ENCODE data around the gene LRRC7.
"Not testable (repeated sequence)": the region's sequence is repeated elsewhere in the genome, so short reads cannot be mapped to it uniquely, and the experiment has no call there.

Gene LRRC7

GRCh38 chr1:69787151-69787550 is 219.4 kb downstream of the LRRC7 start:
- no peak for DNase-seq

GRCh38 chr1:69791311-69791710 is 223.6 kb downstream of the LRRC7 start:
- no peak for DNase-seq

- no peak for DNase-seq
These were observed 227.1 kb downstream of the LRRC7 start for GRCh38 chr1:69794831-69795230.

DNA sequence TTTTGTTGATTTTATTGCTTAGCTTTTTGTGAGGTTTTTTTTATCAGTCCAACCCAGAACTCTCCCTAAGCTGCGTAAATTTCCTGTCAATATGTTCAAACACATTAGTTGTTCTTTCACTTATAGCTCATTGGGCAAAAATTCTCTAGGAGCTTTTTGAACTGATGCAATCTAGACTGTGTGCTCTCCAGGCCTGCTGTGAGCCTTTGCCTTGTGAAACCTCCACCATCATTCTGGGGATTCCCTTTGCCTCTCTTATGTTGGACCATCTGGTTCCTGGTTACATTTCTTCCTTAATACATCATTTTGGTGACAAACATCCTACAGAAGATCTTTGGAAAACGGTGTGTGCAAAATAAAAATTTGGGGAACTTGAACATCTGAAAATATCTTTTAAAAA is 247.2 kb downstream of the LRRC7 start:
- DNase-seq, result no peak

- no peak for DNase-seq
These were observed 257.2 kb downstream of the LRRC7 start for GRCh38 chr1:69824932-69825331.

DNA sequence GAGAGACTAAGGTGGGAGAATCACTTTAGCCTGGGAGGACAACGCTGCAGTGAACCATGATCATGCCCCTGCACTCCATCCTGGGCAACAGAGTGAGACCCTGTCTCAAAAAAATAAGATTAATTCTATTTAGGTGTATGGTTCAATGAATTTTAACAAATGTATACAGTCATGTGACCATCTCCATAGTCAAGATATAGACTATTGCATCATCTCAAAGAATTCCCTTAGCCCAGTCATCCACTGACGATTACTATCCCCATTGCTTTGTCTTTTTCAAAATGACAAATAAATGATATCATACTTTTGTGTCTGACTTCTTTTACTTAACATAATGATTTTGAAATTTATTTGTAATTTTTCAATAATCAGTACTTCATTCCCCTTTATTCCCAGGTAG is 260.0 kb downstream of the LRRC7 start:
- DNase-seq, result no peak

GRCh38 chr1:69833536-69833935 is 265.8 kb downstream of the LRRC7 start:
- no peak for DNase-seq

DNA sequence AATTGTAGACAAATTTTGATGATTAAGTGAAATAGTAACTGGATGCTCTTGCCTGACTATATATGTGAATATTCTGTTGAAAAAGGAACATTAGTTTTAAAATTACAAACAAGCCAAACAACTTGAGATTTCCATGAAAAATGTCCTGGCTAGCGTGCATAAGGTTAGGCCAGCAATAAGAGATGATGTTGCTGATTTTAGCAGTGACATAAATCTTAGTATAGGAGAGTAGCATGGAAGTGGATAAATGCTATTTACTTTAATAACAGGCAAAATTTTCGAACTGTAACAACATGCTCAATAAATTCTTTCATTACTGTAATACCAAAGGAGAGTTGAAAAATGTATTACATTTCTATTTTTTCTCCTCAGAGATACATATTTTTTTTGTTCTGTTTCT is 266.6 kb downstream of the LRRC7 start:
- no peak for DNase-seq

GRCh38 chr1:69835955-69836354 is 268.2 kb downstream of the LRRC7 start:
- no peak for DNase-seq

DNA sequence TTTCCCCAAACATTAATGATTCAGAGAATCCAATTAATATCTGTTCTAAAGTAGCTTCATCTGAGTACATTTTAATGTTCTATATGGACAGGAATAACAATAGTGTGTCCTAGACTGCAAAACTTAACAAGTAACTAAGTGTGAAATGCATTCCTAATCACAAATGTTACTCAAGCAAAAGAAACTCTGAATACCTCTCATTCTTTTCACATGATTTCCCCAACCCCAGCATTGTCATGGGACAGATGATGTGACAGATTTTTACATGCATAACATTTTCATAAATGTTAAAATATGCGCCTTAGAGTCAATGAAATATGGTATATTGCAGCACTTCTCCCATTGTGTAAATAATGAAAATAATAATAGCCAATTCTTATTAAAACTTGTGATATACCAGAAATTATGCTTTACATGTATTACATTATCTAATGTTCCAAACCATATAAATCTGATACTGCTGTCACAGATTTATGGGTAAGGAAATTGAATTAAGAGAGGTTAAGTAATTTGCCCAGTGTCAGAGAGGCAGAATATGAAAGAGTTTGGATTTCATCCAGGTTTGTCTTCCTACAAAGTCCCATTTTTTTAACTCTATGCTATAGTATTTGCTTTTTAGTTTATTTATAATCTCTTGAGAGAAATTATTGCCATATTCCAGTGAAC is 269.4 kb downstream of the LRRC7 start:
- no peak for DNase-seq

- no peak for DNase-seq
These were observed 274.6 kb downstream of the LRRC7 start for GRCh38 chr1:69842326-69842725.

GRCh38 chr1:69845655-69846054 is 277.9 kb downstream of the LRRC7 start:
- DNase-seq, result no peak

- DNase-seq, result no peak
These were observed 278.5 kb downstream of the LRRC7 start for GRCh38 chr1:69846267-69846666.

DNA sequence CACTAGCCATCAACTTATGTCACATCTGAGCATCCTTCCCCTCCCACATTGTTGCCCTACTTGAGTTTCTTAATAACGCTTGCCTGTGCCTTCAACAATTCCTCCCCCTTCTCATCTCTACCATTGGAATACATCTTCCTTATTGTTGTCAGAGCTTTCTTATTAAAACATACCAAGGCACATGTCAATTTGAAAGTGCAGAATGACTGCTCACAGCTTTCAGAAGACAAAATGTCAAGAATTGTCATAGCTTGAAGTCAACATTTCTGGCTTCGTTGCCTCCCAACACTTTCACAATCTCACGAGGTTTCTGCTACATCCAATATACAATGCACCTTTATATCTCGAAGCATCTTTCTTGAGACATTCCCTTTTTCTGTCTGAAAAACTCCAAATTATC is 279.9 kb downstream of the LRRC7 start:
- no peak for DNase-seq

GRCh38 chr1:69852151-69852550 is 284.4 kb downstream of the LRRC7 start:
- DNase-seq, result no peak

- no peak for DNase-seq
These were observed 285.0 kb downstream of the LRRC7 start for GRCh38 chr1:69852706-69853105.

DNA sequence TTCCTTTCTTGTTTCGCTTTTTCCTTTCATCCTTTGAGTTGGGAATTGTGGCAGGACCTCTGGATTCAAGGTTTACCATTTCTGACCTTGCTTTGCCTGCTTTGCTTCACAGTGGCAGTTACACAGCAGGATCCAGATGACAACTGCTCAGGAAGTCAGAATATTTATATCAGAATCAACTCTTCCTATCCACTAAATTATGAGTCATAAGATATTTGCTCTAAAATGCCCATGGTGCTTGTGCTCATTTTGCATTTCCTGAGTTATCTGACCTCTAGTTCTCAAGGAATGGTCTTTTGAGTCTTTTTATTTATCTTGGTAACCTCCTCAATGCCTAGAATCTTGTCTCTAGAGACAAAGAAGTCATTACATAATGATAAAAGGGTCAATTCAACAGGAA is 290.8 kb downstream of the LRRC7 start:
- no peak for DNase-seq

- no peak for DNase-seq
These were observed 293.9 kb downstream of the LRRC7 start for GRCh38 chr1:69861641-69862040.

- DNase-seq, result no peak
These were observed 295.2 kb downstream of the LRRC7 start for GRCh38 chr1:69862906-69863305.

- DNase-seq, result no peak
These were observed 296.0 kb downstream of the LRRC7 start for GRCh38 chr1:69863704-69864103.

DNA sequence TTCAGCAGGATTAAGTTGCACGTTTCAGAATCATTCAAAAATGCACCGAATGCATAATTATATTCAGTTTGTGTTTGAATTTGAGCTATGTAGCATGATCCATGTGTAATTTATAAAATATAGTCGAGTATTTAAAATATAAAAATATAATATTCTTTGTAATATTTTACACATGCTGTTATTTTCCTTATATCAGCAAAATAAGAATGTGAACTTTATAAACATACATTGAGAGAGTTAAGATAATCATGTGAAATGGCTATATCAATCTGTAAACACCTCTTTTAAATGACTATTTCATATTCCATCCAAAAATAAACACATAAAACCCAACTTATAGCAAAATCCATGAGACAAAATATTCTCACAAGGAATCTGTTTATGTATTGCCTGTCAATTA is 303.7 kb downstream of the LRRC7 start:
- DNase-seq, result no peak

- DNase-seq, result no peak
These were observed 310.6 kb downstream of the LRRC7 start for GRCh38 chr1:69878338-69878737.

GRCh38 chr1:69888016-69888415 is 320.3 kb downstream of the LRRC7 start:
- not testable (repeated sequence) for DNase-seq

GRCh38 chr1:69888657-69889056 is 320.9 kb downstream of the LRRC7 start:
- no peak for DNase-seq

GRCh38 chr1:69898403-69898947 is 330.8 kb downstream of the LRRC7 start:
- no peak for DNase-seq
